NCI-H510A treated with DMSO at 0.1 percent for 48 hours (cell line): Measurements from ENCODE around the gene SASS6.

Source experiments
- DNase-seq: peaks from one replicate; lab custom pipeline; 2025; lab: John Stamatoyannopoulos, UW

SASS6 gene

DNA sequence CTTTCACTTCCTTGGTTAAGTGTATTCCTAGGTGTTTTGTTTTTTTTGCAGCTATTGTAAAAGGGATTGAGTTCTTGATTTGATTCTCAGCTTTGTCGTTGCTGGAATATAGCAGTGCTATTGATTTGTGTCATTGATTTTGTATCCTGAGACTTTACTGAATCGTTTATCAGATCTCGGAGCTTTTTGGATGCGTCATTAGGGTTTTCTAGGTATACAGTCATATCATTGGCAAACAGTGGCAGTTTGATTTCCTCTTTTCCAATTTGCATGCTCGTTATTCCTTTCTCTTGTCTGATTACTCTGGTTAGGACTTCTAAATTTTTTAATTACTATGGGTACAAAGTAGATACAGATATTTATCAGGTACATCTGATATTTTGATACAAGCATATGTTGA is 87.5 kb downstream of the SASS6 start:
- DNase-seq: no peak

DNA sequence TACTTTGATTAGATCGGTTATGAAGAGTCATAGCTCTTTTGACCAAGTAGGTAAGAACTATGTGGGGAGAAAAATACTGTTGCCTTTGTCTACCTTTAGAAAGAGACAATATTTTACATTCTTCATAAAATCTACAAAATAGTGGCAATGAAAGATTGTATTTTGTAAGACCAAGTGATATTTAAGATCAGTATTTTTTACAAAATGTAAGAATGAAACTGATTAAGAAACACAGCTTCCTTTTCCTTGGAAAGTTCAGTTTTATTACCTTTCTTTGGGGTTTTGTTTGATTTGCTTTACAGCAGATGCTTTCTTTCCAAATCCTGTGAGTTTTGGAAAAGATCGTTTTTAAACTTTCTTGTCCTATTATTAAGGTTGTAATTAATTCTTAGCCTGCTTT is 93.1 kb downstream of the SASS6 start:
- no peak for DNase-seq

DNA sequence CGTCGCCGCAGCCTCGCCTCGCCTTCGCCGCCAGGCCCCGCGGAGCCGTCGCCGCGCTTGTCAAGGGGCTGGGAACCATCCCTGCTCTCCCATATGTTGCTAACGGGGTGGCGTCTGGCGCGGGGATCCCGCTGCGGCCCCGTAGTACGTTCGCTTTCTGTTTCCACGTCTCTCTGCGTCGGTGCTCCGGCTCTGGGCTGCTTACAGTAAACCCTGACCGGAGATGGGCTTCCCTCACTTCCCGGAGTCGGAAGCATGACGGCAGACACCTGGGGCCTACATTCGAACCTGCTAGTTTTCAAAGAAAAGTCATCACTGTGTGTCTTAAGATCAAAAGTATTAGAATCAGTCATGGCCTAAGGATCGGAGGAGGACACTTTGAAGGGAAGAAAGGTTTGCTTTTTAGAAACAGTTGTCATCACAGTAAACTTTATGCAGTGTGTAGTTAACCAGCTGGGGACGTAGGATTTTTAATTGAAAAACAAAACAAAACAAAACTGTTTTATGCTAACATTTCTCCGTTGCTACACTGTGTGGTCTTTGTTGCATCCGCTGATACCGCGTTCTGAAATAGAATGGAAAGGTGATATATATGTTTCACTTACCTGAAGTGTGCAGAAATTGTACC is 94.0 kb downstream of the SASS6 start:
- DNase-seq: peak; percentile 68

DNA sequence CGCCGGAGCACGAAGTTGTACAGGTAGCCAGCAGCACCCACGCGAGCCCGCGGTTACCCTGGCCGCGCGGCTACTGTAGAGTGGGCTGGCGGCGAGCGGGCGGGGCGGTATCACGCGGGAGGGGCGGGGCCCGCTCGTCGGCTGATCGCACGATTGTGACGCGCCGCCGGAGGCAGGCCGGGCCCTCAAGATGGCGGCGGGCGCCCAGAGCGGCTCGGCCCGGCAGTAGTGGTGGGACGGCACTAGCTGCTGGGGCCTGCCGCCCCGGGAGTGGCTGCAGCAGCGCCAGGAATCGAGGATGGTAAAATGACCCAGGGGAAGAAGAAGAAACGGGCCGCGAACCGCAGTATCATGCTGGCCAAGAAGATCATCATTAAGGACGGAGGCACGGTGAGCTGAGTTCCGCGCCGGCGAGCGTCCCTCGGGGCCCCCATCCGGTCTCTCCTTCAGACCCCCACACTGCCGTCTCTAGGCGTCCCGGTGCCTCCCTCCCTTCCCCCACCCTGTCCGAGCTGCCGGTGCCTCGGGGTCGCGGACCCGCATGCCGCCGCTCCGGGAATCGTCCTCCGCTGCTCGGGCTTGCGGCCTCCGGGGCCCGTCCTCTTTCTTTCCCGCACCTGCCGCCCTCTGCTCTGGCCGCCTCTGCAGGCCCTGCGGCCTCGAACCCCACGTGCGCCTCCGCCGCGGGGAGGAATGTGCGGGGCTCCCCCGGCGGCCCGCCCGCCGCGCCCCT is 94.6 kb downstream of the SASS6 start:
- peak; percentile 63 for DNase-seq

DNA sequence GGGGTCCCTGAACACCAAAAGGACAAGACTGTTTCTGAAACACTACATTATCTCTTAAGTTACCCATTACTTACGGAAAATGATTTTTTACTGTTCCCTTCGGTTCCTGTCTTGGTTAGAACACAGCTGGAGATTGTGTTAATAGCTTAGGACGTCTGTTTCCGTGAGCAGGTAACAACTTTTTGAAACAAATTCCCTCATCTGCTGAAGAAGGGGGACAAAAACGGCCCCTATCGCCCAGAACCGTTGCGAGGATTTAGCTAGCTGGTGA is 95.1 kb downstream of the SASS6 start:
- DNase-seq: no peak

DNA sequence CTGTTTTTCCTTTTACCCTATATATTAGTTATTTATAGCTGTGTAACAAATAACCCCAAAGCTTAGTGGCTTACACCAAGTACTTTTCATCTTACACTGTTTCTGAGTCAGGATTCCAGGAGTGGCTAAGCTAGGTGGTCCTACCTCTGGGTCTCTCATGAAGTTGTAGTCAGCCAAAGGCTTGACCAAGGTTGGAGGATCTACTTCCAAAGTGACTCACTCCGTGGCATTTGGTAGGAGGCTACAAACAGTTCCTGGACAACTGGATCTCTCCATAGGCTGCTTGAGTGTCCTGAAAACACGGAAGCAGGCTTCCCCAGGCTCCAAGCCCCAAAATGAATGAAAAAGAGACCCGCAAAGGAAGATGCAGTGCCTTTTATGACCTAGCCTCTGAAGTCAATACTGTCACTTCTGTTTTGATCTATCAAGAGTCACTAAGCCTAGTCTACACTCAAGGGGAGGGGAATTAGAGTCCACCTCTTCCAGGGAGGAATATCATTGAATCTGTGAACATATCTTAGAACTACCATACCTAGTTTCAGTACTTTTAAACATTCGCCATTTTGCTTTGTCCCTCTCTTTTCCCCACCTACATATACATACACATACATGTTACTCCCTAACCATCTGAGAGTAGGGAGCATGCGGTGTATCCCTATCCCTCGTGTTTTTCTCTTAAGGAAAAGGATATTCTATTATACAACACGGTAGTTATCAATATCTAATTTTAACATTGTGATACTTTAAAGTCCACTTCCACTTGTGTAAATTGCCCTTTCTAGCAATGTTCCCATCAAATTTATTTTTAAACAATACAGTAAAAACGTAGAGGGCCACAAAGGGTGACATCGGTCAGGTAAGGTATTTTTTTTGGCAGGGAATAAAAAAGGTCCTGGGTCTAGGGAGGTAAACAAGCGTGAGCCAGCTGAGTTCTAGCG is 95.7 kb downstream of the SASS6 start:
- DNase-seq: peak; percentile 23

DNA sequence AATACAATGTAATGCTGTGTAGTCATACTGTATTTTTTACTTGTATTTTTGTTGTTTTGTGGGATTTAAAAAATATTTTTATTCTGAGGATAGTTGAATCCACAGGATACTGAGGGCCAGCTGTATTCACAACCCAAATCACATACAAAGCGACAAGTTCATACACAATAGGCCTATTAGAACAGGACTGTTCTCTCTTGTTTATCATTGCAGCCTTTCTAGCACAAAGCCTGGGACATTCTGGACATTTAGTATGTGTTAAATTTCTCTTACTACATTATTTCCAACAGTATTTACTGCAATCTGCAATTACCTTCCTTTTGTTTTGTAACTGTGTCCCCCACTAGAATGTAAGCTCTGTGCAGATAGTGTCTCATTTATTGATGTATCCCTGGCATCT is 97.5 kb downstream of the SASS6 start:
- DNase-seq: no peak

DNA sequence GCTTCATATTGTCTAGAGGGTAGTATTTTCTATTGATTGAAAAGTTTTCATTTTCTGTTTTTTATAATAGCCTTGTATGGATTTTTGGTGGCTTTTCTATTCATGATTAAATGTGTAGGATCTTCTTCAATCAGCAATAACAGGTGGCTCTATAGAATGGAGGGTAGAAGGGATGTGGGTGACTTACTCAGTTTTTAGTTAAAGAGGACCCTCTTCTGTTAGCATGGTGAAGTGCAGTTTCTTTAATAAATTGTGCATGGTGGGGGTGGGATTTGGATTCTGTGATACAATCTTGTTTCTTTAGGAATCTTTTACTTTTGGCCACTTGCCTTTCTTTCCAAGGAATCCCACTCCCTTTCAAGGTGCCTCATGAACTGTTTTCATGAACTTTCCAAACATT is 98.3 kb downstream of the SASS6 start:
- DNase-seq: no peak
